D721Med (cell line): Measurements from ENCODE around the gene TDRD9.

ENCODE experiments used
- DNase-seq: peaks from one replicate; pipeline ENCODE4 v3.0.0; 2011; ENCODE audit warnings: low spot score; ENCODE audit not compliant: insufficient read length
- FAIRE-seq: peaks from 2 replicates; lab custom pipeline; 2011; peaks lifted over from hg19 to GRCh38; lab: Jason Lieb, UNC
- CTCF ChIP-seq: IDR thresholded peaks from 2 replicates; pipeline ENCODE4 v1.5.1; 2012; ENCODE audit warnings: mild to moderate bottlenecking, control low read depth; ENCODE audit not compliant: insufficient read depth; ENCODE audit errors: missing control alignments

Gene TDRD9

GRCh38 chr14:103928011-103928890 is at the start of gene TDRD9:
TDRD9 (plus strand) TSS chr14:103928456; CDS start chr14:103928510, 54 bp downstream.
- TF ChIP-seq CTCF = no peak
- FAIRE-seq (no peak), DNase-seq (no peak)

GRCh38 chr14:103879118-103879569 is 49.1 kb upstream of the TDRD9 start:
- DNase-seq (no peak), FAIRE-seq (no peak)
- no peak for TF ChIP-seq CTCF

GRCh38 chr14:103879570-103880347 is 48.5 kb upstream of the TDRD9 start:
- FAIRE-seq (no peak), DNase-seq (no peak)
- TF ChIP-seq CTCF = no peak

GRCh38 chr14:103880348-103881267 is 47.6 kb upstream of the TDRD9 start:
- FAIRE-seq = no peak
- no peak for DNase-seq
- TF ChIP-seq CTCF = no peak

GRCh38 chr14:103881268-103882201 is 46.7 kb upstream of the TDRD9 start:
- DNase-seq (no peak), FAIRE-seq (no peak)
- TF ChIP-seq CTCF = no peak
